Prostate gland (tissue), 2 donors: ENCODE measurements around the gene TCP11L1.

Source experiments
- POLR2A ChIP-seq: fragments of 450-650 bp; IDR thresholded peaks from one replicate; pipeline ENCODE4 v1.6.1; 2016; ENCODE audit warnings: antibody characterized with exemption, mild to moderate bottlenecking
- POLR2AphosphoS5 ChIP-seq: sonication (generic); formaldehyde crosslinking; IDR thresholded peaks from one replicate; pipeline ENCODE4 v1.6.1; 2017; ENCODE audit warnings: antibody characterized with exemption
- TF ChIP-seq, protein P1 (sequence below), 4 experiments: fragments of 200-600 bp in 2 of 4; fragments of 450-650 bp in 2 of 4; sonication (generic) in 2 of 4; IDR thresholded peaks; 1 replicate in 3 of 4; 2 replicates in 1 of 4; pipeline ENCODE4 v1.5.1; 2016 to 2019; ENCODE audit warnings: antibody characterized with exemption in 4 of 4, mild to moderate bottlenecking in 2 of 4, moderate library complexity in 2 of 4

- TF ChIP-seq, protein P1, sequence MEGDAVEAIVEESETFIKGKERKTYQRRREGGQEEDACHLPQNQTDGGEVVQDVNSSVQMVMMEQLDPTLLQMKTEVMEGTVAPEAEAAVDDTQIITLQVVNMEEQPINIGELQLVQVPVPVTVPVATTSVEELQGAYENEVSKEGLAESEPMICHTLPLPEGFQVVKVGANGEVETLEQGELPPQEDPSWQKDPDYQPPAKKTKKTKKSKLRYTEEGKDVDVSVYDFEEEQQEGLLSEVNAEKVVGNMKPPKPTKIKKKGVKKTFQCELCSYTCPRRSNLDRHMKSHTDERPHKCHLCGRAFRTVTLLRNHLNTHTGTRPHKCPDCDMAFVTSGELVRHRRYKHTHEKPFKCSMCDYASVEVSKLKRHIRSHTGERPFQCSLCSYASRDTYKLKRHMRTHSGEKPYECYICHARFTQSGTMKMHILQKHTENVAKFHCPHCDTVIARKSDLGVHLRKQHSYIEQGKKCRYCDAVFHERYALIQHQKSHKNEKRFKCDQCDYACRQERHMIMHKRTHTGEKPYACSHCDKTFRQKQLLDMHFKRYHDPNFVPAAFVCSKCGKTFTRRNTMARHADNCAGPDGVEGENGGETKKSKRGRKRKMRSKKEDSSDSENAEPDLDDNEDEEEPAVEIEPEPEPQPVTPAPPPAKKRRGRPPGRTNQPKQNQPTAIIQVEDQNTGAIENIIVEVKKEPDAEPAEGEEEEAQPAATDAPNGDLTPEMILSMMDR (IDR thresholded peaks at IDR 0.05): no peak
- TF ChIP-seq POLR2AphosphoS5 (no peak), POLR2A (no peak)
Measured at GRCh38 chr11:33035011-33035410, 4.4 kb upstream of the TCP11L1 start.
